Retinal pigment epithelial cell (primary cell): Measurements from ENCODE around the gene VEGFA.
A peak's percentile ranks its signal among the peaks of the same experiment; 100 is the strongest.

ENCODE experiments used
- DNase-seq: peaks from one replicate; pipeline ENCODE4 v3.0.0-alpha.2; 2010; ENCODE audit warnings: low read depth
- H3K4me3 ChIP-seq: 2 replicates; pipeline ENCODE4 v1.5.1; 2011; ENCODE audit warnings: mild to moderate bottlenecking, low read length, control low read depth, moderate library complexity
- CTCF ChIP-seq: conservative IDR thresholded peaks from 2 replicates; pipeline ENCODE4 v1.5.1; 2011; ENCODE audit warnings: low read depth, low read length, control low read depth, inconsistent platforms

The VEGFA gene

GRCh38 chr6:43796903-43797890 is 27.2 kb downstream of the VEGFA start:
- no peak overlapping the region for H3K4me3 ChIP-seq
- no peak for DNase-seq
- no peak for TF ChIP-seq CTCF

DNA sequence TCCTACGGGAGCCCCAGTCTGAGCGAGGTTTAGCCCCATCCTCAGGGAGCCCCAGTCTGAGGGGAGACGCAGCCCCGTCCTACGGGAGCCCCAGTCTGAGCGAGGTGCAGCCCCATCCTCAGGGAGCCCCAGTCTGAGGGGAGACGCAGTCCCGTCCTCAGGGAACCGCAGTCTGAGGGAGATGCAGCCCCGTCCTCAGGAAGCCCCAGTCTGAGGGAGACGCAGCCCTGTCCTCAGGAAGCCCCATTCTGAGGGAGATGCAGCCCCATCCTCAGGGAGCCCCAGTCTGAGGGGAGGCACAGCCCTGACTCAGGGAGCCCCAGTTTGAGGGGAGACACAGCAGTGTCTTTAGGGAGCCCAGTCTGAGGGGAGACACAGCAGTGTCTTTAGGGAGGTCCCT is 27.9 kb downstream of the VEGFA start:
- no peak overlapping the region for H3K4me3 ChIP-seq
- no peak for DNase-seq
- no peak for TF ChIP-seq CTCF

GRCh38 chr6:43798688-43799444 is 28.9 kb downstream of the VEGFA start:
- TF ChIP-seq CTCF: no peak
- DNase-seq: peak; percentile 78
- no peak overlapping the region for H3K4me3 ChIP-seq

GRCh38 chr6:43799551-43800297 is 29.7 kb downstream of the VEGFA start:
- no peak overlapping the region for H3K4me3 ChIP-seq
- TF ChIP-seq CTCF: no peak
- no peak for DNase-seq

- no peak for TF ChIP-seq CTCF
- no peak for DNase-seq
- no peak overlapping the region for H3K4me3 ChIP-seq
These were observed 30.2 kb downstream of the VEGFA start for GRCh38 chr6:43800298-43800623.

GRCh38 chr6:43800746-43801494 is 30.9 kb downstream of the VEGFA start:
- TF ChIP-seq CTCF: peak; percentile 34
- no peak for DNase-seq
- H3K4me3 ChIP-seq: no peak overlapping the region
